Caco-2 (cell line): ENCODE data around the gene FOXC1. TPM values are rescaled to one million over a fixed set of nuclear protein-coding genes. Genes with fewer than 3 reads are reported as not detected.
A peak's percentile ranks its signal among the peaks of the same experiment; 100 is the strongest.

Experiments
- BruUV-seq: library from RNA; stranded (reverse); fragments of 400-500 nt; replicated peaks from 2 replicates; lab custom pipeline; 2021; lab: Mats Ljungman, UMichigan
- CTCF ChIA-PET: fragments of 300-600 bp; sonication (Branson Sonifier 250); formaldehyde crosslinking; loops from one replicate; lab custom pipeline; 2022; ENCODE audit warnings: antibody characterized with exemption; lab: Charles Lee
- POLR2A ChIA-PET: fragments of 300-600 bp; sonication (Branson Sonifier 250); formaldehyde crosslinking; loops from one replicate; lab custom pipeline; 2022; ENCODE audit warnings: antibody characterized with exemption; lab: Charles Lee
- DNase-seq, 2 experiments: peaks; one replicate each; pipeline versions ENCODE4 v3.0.0 to v3.0.0-alpha.2; 2020 to 2022
- H3K27me3 ChIP-seq: replicated peaks from 2 replicates; pipeline ENCODE4 v1.6.0; 2011; ENCODE audit warnings: low read length; ENCODE audit not compliant: control insufficient read depth, insufficient read depth
- H3K36me3 ChIP-seq: 2 replicates; pipeline ENCODE4 v1.5.1; 2011; ENCODE audit warnings: low read length; ENCODE audit not compliant: control insufficient read depth, insufficient read depth
- H3K4me1 ChIP-seq: fragments of 250-450 bp; sonication (Bioruptor Pico); 2 replicates; pipeline ENCODE4 v1.5.1; 2020; ENCODE audit warnings: mild to moderate bottlenecking
- H3K4me3 ChIP-seq: 2 replicates; pipeline ENCODE4 v1.5.1; 2011; ENCODE audit warnings: low read depth, mild to moderate bottlenecking, control low read depth, low read length
- H3K9me3 ChIP-seq: fragments of 250-450 bp; sonication (Bioruptor Pico); 2 replicates; pipeline ENCODE4 v1.5.1; 2020; ENCODE audit warnings: mild to moderate bottlenecking, moderate library complexity
- H3K27ac Mint-ChIP-seq: one replicate; pipeline ENCODE4 v1.8.0; 2022; ENCODE audit warnings: mixed read lengths; ENCODE audit not compliant: unreplicated experiment
- H3K27me3 Mint-ChIP-seq: one replicate; pipeline ENCODE4 v1.8.0; 2022; ENCODE audit warnings: mixed read lengths; ENCODE audit not compliant: insufficient read depth, unreplicated experiment
- H3K36me3 Mint-ChIP-seq: one replicate; pipeline ENCODE4 v1.8.0; 2022; ENCODE audit warnings: mild to moderate bottlenecking, mixed read lengths; ENCODE audit not compliant: insufficient read depth, unreplicated experiment
- H3K4me1 Mint-ChIP-seq: one replicate; pipeline ENCODE4 v1.8.0; 2022; ENCODE audit warnings: low read depth, mixed read lengths; ENCODE audit not compliant: unreplicated experiment
- H3K4me3 Mint-ChIP-seq: one replicate; pipeline ENCODE4 v1.8.0; 2022; ENCODE audit warnings: mild to moderate bottlenecking, moderate library complexity, mixed read lengths; ENCODE audit not compliant: unreplicated experiment
- H3K9me3 Mint-ChIP-seq: one replicate; pipeline ENCODE4 v1.8.0; 2022; ENCODE audit warnings: mixed read lengths; ENCODE audit not compliant: unreplicated experiment
- CTCF ChIP-seq, 2 experiments: fragments of 200-600 bp in 1 of 2; IDR thresholded peaks; 1 replicate in 1 of 2; 2 replicates in 1 of 2; pipeline versions ENCODE4 v1.5.1 to v1.8.0; 2011 to 2022; ENCODE audit warnings: antibody characterized with exemption in 1 of 2, control low read depth in 1 of 2, inconsistent platforms in 1 of 2, low read depth in 1 of 2, low read length in 1 of 2, mild to moderate bottlenecking in 1 of 2, moderate library complexity in 1 of 2; ENCODE audit not compliant: insufficient read depth in 1 of 2, severe bottlenecking in 1 of 2, unreplicated experiment in 1 of 2
- intact Hi-C: fragments of 100-400 bp; cut with micrococcal nuclease; formaldehyde crosslinking; loops from one replicate; pipeline ENCODE4 v1.10.0; 2022; ENCODE audit not compliant: unreplicated experiment
- total RNA-seq: library from RNA; stranded (reverse); gene quantifications from 2 replicates; pipeline ENCODE4 v1.2.3, GENCODE V29; 2022

Gene FOXC1
- total RNA-seq, 1 experiment from 2014 or later, result 6.8 TPM

GRCh38 chr6:1593286-1593957 lies 16.3 kb upstream of the FOXC1 start:
- no peaks in the 10 kb centered on the region for H3K27me3 ChIP-seq
- intact Hi-C loops, result no loop called here
- peaks cover 31% of the 10 kb centered on the region for H3K4me1 ChIP-seq
- peaks cover 4% of the 10 kb centered on the region for H3K36me3 Mint-ChIP-seq
- no TSS peak for BruUV-seq
- peaks cover 5% of the 10 kb centered on the region for H3K27me3 Mint-ChIP-seq
- no peak overlapping the region for H3K27ac Mint-ChIP-seq
- no peaks in the 10 kb centered on the region for H3K9me3 ChIP-seq
- peaks cover 29% of the 10 kb centered on the region for H3K4me1 Mint-ChIP-seq
- no peak for DNase-seq
- CTCF ChIA-PET, result interaction anchor here (0.9 kb wide), 1 partner anchor 70 kb away, joined by 4 read pairs; no protein-coding TSS in a partner anchor
- POLR2A ChIA-PET, result no interaction called here
- peak overlapping the region; percentile 65 for H3K4me3 Mint-ChIP-seq
- TF ChIP-seq CTCF (IDR thresholded peaks at IDR 0.05; ENCODE audit: insufficient read depth in 1 of 2, low read depth in 1 of 2, low read length in 1 of 2, severe bottlenecking in 1 of 2, unreplicated experiment in 1 of 2), result no peak
- H3K9me3 Mint-ChIP-seq, result peaks cover 9% of the 10 kb centered on the region
- H3K4me3 ChIP-seq, result no peak overlapping the region
- no peaks in the 10 kb centered on the region for H3K36me3 ChIP-seq

- Mint-ChIP-seq H3K9me3 (peaks cover 9% of the 10 kb centered on the region), H3K27ac (no peak overlapping the region), H3K4me1 (peaks cover 27% of the 10 kb centered on the region), H3K4me3 (peak overlapping the region; percentile 65), H3K27me3 (peaks cover 5% of the 10 kb centered on the region), H3K36me3 (peaks cover 4% of the 10 kb centered on the region)
- Histone ChIP-seq H3K4me3 (no peak overlapping the region), H3K4me1 (peaks cover 29% of the 10 kb centered on the region), H3K27me3 (no peaks in the 10 kb centered on the region), H3K9me3 (no peaks in the 10 kb centered on the region), H3K36me3 (no peaks in the 10 kb centered on the region)
- ChIA-PET POLR2A (no interaction called here), CTCF (interaction anchor here (0.9 kb wide), 1 partner anchor 70 kb away, joined by 4 read pairs; no protein-coding TSS in a partner anchor)
- no peak for TF ChIP-seq CTCF (IDR thresholded peaks at IDR 0.05; ENCODE audit: insufficient read depth in 1 of 2, low read depth in 1 of 2, low read length in 1 of 2, severe bottlenecking in 1 of 2, unreplicated experiment in 1 of 2)
- BruUV-seq, result no TSS peak
- intact Hi-C loops, result no loop called here
- DNase-seq, result no peak
Observed at GRCh38 chr6:1593958-1594314, 15.8 kb upstream of the FOXC1 start.

GRCh38 chr6:1594445-1595200 lies 15.1 kb upstream of the FOXC1 start:
- H3K36me3 Mint-ChIP-seq, result peaks cover 4% of the 10 kb centered on the region
- no peak for DNase-seq
- peaks cover 9% of the 10 kb centered on the region for H3K9me3 Mint-ChIP-seq
- no peak overlapping the region for H3K4me3 Mint-ChIP-seq
- no peaks in the 10 kb centered on the region for H3K36me3 ChIP-seq
- CTCF ChIA-PET, result no interaction called here
- H3K27ac Mint-ChIP-seq, result no peak overlapping the region
- H3K27me3 ChIP-seq, result no peaks in the 10 kb centered on the region
- H3K27me3 Mint-ChIP-seq, result peaks cover 5% of the 10 kb centered on the region
- no peak overlapping the region for H3K4me3 ChIP-seq
- H3K4me1 Mint-ChIP-seq, result peaks cover 20% of the 10 kb centered on the region
- intact Hi-C loops, result loop anchor here (5.0 kb wide), 2 partner anchors 72 to 853 kb away; no protein-coding TSS in a partner anchor
- no peak for TF ChIP-seq CTCF (IDR thresholded peaks at IDR 0.05; ENCODE audit: insufficient read depth in 1 of 2, low read depth in 1 of 2, low read length in 1 of 2, severe bottlenecking in 1 of 2, unreplicated experiment in 1 of 2)
- BruUV-seq, result no TSS peak
- POLR2A ChIA-PET, result no interaction called here
- H3K4me1 ChIP-seq, result peaks cover 22% of the 10 kb centered on the region
- H3K9me3 ChIP-seq, result no peaks in the 10 kb centered on the region
